Superior temporal gyrus (tissue), 1 donor: ENCODE results near the gene ZIC4.

Source experiments
- DNase-seq: peaks from one replicate; pipeline ENCODE4 v3.0.0-alpha.2; 2016; ENCODE audit errors: extremely low spot score

ZIC4 gene

DNA sequence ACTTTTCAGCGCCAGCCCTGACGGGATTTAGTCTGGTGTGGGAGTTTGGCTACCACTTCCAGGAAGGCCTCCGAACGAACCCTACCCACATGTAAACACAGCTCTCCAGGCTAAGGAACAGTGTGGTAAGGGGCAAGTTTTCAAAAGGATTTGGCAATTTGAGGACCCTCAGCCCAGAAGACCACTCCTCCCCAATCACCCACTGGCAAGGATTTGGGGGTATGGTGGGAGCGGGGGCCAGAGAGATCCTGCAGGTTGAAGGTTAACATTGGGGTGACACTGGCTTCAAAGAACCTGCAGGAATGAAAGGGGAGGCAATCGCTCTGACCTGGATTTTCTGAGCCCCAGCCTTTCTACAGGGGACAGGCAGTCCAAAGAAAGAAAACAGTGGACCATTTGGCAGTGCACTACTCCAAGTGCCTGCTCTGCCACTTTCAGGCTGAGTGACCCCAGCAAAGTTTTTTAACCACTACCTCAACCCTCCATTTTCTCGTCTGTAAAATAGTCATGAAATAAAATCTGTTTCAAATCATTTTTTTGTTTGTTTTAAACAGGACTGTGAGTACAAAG lies 34.5 kb downstream of the ZIC4 start:
- no peak for DNase-seq

DNA sequence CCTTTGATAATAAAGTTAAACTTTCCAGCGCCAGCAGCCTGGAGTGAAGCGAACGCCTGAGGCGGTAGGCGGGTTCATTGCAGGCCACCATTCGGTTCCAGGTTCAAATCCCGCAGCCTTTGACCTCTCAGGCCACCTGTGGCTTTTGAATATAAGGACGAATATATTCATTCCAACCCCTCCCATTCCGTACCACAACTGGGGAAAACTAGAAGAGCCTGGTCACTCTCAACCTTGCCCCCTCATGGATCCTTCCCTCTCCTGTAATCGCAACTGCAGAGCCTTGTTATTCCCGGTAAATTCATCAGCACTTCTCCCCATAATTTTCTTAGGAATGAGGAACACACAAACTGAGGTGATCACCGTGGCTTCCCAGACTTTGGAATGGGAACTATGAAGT lies 35.2 kb downstream of the ZIC4 start:
- DNase-seq = no peak

DNA sequence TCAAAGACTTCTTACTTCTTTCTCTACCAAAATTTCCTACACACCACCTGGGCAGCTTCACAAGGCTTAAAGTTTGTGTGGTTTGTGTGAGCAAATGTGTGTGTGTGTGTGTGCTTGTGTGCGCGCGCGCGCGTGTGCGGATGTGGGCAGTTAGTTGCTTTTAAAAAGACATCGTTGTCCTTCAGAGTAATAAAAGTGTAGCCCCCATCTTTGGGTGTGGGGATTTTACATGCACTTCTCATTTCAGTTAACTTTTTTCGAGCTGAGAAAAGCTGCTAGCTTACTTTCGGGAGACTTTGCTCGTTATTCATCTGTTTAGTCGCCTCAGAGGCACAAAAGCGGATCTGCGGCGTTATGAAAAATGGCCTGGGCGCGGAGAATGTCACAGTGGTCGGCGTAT lies 36.0 kb downstream of the ZIC4 start:
- DNase-seq = no peak

DNA sequence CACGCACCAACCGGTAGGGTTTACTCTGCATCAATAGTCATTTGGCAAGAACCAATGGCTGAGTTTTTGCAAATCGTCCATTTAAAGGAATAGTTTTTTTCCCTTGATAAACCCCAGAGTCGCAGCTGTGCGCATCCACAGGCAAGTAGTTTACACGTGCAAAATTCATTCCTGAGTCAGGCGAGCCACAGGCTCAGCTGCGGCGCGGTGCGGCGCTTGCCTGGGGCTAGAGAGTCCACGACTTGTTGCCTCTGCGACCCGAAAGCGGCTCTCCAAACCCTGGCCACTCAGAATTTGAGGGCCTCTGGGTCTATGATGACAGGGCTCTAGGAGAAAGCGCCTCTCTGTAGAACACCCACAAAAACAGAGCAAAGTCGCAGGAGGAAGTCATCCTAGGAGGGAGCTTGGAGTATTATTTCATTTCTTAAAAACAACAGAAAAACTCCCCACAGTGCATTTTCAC lies 36.7 kb downstream of the ZIC4 start:
- DNase-seq = no peak

DNA sequence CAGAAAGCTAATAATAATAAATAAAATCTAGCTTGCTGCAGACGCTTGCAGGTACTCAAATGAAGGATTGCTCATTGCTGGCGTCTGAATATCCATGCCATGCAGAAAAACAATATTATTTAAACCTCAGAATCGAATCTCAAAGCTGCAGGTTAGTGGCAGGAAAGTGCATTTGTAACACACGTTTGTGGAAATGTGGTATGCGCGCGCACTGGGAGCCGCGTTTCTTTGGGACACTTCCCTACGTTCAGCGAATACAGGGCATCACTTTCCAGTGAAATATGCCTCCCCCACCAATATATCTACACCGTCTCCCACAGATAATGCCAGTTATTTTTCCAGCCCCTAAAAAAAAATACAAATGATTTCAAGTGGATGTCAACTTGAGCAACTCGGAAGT lies 37.1 kb downstream of the ZIC4 start:
- no peak for DNase-seq

DNA sequence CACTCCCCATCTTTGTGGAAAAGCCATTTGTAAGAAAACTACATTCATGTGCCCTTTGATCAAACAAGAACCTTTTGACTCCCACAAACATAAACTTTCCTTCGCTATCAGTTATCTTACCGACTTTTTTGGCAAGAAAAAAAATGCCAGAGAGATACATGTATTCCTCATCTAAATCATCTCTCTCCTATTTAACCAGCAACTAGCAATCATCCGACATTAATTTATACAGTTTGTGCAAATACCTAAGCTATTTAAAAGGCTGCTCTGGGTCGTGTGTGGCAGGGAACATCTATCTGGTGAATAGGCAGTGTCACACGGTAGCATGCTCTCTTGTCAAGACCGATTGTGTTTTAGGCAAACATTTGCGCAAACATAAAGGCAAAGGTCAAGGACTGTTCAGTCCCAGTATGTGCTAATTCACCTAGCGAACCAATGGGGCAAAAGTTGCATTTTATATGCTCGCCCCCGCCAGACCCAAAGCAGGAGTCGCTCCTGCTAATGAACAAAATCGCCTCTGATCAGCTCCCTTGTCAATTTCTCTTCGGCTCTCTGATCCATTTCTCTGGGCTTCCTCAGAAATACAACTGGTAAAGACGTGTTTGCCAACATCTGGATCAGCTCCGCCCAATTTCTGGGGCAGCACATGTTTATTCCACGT lies 37.7 kb downstream of the ZIC4 start:
- no peak for DNase-seq

DNA sequence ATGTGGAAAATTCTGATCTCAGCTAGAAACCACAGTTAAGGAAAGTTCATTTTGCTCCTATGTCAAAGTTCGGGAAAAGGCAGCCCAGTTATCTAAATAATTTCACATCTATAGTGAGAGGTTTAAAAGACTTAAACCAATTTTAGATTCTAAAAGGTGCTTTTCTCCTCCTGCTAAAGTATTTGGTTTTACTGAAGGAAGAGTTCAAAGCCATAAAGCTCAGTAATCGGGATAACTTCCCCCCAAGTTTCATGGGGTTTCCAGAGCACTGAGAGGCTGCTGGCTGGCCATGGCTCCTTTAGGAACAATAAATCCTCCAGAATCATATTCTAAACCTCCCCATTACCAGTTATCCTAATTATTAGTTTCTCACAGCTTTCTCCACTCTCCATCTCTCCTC lies 38.2 kb downstream of the ZIC4 start:
- DNase-seq = no peak

DNA sequence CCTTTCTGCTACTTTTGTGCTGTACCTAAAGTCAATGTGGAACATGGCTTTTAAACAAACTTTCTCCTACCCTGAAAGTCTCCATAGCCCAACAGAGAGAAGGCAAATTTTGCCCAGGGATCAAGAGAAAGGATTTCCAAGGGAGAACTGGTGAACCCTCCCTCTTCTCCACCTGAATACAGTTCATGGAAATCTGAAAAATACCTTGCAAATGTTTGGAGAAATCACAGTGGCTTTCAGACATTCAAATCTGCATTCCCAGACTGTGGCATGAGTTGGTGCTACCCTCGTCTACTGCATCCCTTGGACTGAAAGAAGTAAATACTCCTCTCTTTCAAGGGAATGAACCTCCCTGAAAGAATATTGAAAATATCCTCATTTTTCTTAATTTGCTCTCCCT lies 38.7 kb downstream of the ZIC4 start:
- no peak for DNase-seq

DNA sequence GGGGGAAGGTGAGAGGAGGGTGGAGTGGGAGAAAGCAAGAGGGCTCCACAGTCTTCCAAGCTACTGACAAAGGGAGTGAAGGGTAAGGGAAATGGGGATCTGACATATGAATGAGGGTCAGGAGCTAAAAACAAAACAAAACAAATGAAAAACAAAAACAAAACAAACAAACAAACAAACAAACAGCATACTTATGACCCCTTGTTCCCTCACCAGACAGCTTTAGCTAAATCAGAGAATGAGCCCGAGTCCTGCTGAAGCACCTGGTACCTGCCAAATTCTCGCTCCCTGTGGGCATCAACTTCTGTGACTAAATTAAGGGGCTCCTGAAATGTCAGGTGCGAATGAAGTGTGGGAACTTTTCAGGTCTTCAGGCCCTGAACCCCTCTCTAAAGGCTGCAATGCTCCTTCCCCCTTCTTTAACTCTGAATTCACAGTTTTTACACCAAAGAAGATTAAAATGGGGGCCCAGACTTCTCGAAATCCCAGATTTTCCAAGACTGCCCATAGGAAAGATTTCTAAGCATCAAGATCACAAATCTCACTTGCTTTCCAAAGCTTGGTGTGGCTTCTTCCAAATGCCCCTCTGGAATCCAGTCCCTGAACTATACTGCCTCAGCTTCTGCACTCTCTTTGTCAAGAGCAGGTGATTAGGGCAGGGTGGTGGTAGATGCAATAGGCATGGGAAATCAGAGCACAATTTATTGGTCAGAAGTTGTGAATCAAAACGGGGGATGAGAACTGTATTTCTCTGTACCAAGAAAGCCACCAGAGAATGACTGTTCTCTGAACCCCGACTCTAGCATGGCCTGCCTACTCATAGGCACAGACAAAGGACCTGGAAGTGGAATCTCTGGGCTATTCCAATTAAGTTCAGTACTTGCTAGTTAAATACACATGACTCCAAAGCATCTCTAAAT lies 40.9 kb downstream of the ZIC4 start:
- no peak for DNase-seq

DNA sequence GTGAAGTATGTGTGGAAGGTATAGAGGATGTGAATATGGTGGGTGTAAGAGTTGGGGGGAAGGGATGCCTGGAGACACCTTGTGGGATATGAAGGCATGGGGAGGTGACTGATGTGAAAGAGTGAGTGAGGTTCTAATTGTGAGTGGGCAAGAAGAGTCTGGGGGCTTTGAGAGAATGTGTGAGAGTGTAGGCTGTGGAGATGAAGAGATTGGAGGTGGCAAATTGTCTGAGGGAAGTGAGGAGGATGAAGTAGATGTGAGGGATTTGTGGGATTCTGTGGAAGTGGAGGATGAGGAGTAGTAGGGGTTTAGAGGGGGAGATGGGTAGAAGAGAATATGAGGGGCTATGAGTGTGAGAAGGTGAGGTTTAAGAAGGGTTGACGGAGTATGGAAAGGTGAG lies 41.6 kb downstream of the ZIC4 start:
- DNase-seq = no peak

DNA sequence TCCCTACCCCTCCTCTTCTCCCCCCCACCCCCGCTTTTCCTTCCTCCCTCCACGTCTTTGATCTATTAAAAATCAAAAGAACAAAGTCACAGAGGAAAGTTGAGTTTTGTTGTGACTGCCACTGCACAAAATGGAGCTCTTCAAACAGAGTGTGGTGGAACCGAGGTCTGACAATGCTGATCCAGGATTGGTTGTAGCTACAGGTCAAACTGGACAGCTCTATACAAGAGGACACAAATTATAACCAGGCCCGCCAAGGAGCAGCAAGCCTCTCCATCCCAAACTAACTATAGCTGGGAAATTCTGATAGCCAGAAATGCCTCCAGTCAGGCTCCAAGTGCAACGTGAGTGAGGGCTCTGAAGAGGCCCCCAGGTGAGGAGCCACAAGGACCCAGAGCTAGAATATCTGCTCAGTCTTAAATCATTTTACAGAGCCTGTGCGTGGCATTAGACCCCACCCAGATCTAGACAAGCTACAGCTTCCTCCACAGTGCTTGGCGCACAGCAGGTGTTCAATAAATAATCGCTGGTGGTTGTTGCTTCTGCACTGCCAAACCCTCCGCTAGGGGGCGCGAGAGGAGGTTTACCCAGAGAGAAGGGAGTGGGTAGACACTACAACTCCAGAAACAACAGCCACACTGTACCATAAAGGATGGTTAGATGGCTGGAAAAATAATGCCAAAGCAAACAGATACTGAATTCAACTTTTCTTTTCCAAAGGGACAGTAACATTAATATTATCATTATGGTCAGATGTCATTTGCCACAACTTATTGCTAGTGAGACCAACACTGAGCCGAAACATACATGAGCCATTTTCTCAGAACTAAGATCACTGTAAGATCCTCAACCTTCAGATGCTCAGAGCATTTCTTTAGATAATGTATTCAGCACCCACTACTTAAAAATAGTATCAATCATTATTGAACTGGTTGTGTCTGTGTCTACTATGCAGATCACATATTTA lies 44.6 kb downstream of the ZIC4 start:
- DNase-seq = no peak

DNA sequence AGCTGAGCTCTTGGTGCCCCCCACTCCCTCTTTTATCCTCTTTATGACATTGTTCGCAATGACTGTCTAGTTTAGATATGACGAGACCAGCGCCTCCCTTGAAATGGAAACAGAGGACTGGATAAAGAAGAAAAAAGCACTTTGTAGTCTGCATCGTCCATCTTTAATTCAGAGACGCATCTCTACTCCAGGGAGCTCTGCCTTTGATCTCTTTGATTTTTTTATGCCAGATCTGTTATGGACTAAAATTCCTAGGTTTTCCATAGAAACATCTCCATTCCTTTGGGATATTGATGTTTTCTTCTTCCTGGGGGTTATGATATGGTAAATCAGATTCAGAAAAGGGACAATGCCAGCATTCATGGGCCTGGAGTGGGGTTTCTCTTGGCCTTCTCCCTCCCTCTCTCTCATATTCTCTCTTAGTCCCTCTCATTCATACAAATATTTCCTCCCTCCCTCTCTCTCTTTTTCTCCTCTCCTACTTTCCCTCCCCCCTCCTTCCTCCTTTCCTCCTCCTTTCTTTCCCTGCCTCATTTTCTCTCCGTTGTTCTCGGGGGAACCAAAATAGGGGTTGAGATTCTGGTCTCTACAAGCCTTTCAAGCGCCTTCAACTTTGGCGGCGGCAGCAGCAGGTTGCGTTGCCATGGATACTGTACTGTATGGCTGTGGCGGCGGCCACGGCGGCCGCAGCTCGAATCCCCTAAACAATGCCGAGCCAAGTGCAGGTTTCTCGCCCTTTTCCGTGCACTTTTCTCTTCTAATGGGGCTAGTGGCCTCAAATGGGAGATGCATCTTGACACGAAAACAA lies 45.5 kb downstream of the ZIC4 start:
- DNase-seq = no peak

DNA sequence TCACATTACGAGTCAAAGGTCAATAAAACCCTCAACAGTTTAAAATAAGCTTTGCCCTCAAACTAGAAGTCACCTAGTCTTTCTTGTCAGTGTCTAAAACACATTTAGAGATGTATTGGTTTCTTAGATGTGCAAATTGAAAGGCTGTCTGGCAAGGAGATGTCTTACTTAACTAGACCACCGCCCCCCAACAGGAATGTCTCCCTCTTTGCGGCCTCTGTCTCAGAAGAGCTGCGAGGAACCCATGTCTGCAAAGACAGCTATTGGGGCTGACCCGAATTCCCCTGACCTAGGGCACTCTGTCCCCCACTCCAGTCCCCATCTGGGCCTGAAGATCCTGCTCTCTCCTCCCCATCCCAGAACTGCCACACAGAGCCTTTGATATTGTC lies 46.3 kb downstream of the ZIC4 start:
- DNase-seq = no peak

DNA sequence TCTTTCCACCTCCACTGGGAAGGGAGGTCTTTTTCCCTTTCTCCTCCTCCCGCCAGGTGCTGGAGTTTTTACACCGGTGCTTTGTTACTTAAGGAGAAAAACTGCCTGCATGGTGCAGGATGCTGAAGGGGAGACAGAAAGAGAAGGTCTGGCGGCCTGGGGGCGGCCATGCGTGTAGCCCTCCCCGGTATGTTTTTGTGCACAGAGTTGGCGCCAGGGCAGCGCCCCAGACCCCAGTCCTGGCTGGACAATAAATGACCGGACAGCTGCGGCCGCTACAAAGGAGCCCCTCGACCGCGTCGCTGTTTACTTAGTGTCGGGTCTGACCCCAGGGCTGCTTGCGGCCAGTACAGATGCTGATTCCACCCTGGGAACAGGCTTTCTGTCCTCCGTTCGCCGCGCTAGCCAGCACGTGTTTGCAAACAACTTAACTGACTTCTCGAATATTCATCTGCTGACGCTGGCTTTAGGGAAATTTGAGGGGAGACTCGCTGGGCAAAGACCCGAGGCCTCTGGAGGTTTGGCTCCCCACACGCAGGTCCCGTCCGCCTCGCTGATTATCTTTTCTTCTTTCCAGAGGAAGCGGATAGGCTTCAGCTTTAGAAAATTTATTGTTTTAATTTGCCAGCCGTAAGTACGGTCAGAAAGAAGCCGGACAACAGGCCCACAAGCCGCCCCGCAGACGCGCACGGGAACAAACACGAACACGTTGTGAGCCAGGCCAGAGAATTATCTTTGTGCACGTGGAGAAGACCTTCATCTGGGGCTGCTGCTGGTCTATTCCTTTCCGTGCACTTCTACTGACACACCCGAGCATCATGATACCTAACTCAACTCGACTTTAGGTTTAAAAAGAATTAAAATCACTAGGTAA lies 46.9 kb downstream of the ZIC4 start:
- DNase-seq = no peak

DNA sequence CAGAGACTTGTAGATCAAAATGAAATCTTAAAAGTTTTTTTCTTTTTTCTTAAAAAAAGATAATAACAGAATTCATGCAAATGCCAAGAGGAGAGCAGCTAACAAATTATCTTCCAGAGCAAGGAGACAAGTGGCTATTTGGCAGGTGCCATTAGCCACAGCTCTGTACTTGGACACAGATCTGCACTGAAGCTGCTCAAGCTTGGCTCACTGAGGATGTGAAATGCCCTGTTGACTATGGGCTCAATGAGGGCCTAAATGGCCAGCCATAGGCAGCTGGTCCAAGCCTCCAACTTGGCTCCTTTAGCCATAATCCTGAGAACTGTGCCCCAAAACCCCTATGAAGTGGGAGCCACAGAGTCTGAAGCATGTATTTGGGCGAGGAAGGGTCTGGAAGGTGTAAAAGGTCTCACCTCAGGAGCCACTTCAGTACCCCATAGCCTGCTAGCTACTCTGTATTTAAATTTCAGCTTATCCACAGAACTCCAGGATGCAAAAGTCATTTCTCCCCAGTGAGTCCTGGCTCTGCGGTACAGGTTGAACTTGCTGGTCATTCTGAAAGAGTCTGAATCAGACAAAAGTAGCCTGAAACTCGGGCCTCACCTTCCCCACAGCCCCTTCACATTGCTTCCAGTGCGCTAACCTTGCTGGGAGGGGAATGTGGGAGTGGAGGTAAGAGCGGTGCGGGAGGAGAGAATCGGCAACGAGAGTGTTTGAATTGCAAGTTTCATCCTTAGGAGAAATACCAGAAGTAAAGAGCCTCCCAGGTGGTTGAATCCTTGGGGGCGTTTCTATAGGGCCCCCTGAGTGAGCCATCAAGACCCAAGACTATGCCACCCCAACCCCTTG lies 48.0 kb downstream of the ZIC4 start:
- no peak for DNase-seq

DNA sequence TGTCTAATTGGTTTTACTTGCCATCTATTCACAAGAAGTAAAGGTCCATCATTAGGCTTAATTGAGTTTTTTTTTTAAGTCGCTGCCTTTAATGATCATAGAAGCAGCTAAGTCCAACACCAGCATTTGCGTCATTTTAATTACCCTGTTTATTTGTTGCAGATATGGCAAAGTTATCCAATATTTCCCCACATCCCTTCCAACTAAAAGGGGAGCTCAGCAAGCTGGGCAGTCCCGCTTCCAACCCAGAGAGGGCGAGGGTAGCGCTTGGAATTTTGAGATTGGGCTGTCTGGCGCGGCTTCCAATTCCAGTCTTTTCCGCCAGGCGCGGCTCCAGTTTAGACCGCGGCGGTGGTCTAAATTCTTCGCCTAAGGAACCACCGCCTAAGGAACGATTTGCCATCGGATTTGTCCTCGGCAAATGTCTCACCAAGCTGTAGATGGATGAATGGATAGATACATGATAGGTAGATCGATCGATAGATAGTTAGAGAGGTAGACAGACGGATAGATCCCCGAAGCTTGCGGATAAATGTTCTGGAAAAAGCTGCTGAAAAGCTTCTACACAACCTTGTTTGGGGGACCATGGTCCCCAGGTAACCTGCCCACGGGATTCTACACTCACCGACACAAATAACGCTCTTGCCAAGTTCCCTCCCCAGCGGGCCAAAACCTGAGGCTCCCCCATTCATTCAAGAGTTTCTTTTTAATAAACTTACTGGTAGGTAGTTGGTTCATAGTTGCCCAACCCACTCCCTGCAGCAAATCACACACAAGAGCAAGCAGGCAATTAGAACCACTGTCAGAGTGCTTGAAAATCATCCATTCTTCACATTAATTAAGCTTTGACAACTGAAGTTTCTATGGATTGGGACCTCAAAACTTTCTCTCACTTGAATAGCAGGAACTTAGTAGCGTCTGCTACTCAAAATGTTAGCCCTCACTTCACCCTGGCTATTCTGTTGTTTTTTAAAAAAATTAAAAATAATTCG lies 49.1 kb downstream of the ZIC4 start:
- no peak for DNase-seq

DNA sequence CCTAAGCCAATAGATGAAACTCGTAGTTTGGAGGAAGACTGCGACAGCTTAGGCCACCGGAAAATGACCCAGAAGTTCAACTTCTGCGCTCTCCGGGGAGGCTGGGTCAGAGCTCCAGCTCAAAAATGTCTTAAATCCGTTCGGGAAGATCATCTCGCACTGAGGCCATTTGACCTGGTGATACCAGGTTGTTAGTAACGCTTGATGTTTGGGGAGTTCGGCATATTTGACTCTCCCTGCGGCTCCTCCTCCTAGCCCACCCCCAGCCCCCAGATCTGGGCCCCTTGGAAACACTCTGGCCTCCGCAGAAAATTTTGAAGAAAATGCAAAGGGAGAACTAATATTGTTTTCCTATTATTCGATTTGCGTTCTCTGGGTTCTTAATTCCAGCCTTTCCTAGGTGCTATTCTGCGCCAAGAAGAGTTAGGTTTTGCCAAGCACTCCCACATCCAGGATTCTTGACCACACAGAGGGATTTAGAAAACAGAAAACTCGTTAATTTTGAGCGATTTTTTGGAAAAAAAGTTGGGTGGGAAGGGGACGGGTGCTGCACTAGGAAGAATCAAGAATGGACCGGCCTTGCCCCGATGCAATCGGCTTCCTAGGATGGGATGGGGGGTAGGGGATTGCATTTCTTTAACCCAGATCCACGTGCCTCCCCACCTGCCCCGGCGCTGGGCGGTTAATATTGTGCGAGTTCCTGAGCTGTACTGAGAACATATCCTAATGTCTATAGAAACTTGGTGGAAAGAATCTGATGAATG lies 50.0 kb downstream of the ZIC4 start:
- DNase-seq = no peak
